ENCODE data around the gene SLC12A2. TPM values are rescaled to one million over a fixed set of nuclear protein-coding genes. Genes with fewer than 3 reads are reported as not detected.

The SLC12A2 gene
- total RNA-seq, 1 donor from 2014 or later = 14.3 TPM

- no peak for TF ChIP-seq CTCF (conservative IDR thresholded peaks at IDR 0.05; ENCODE audit: low read depth, low read length)
- H3K4me3 ChIP-seq (ENCODE audit: low read depth, low read length) = no peak overlapping the region
Observed at GRCh38 chr5:128092144-128092543, 8.6 kb downstream of the SLC12A2 start.

GRCh38 chr5:128093368-128093767 lies 9.8 kb downstream of the SLC12A2 start:
- DNase-seq (ENCODE audit: low read depth) = no peak
- TF ChIP-seq CTCF (conservative IDR thresholded peaks at IDR 0.05; ENCODE audit: low read depth, low read length) = no peak
- H3K4me3 ChIP-seq (ENCODE audit: low read depth, low read length) = no peak overlapping the region

More at GRCh38 chr5:128092144-128092543, 8.6 kb downstream of the SLC12A2 start:
- DNase-seq (ENCODE audit: low read depth) = no peak

- no peak for TF ChIP-seq CTCF (conservative IDR thresholded peaks at IDR 0.05; ENCODE audit: low read depth, low read length)
- DNase-seq (ENCODE audit: low read depth) = no peak
- H3K4me3 ChIP-seq (ENCODE audit: low read depth, low read length) = no peak overlapping the region
Observed at GRCh38 chr5:128097224-128097623, 13.7 kb downstream of the SLC12A2 start.

GRCh38 chr5:128097781-128098180 lies 14.2 kb downstream of the SLC12A2 start:
- no peak overlapping the region for H3K4me3 ChIP-seq (ENCODE audit: low read depth, low read length)
- no peak for DNase-seq (ENCODE audit: low read depth)
- TF ChIP-seq CTCF (conservative IDR thresholded peaks at IDR 0.05; ENCODE audit: low read depth, low read length) = no peak

- no peak for TF ChIP-seq CTCF (conservative IDR thresholded peaks at IDR 0.05; ENCODE audit: low read depth, low read length)
- no peak for DNase-seq (ENCODE audit: low read depth)
- H3K4me3 ChIP-seq (ENCODE audit: low read depth, low read length) = no peak overlapping the region
Observed at GRCh38 chr5:128099944-128100343, 16.4 kb downstream of the SLC12A2 start.

- no peak overlapping the region for H3K4me3 ChIP-seq (ENCODE audit: low read depth, low read length)
- TF ChIP-seq CTCF (conservative IDR thresholded peaks at IDR 0.05; ENCODE audit: low read depth, low read length) = no peak
- DNase-seq (ENCODE audit: low read depth) = no peak
Observed at GRCh38 chr5:128100860-128101557, 17.4 kb downstream of the SLC12A2 start.

GRCh38 chr5:128101676-128102075 lies 18.1 kb downstream of the SLC12A2 start:
- no peak for TF ChIP-seq CTCF (conservative IDR thresholded peaks at IDR 0.05; ENCODE audit: low read depth, low read length)
- no peak overlapping the region for H3K4me3 ChIP-seq (ENCODE audit: low read depth, low read length)
- no peak for DNase-seq (ENCODE audit: low read depth)

All from epithelial cell of proximal tubule (primary cell).